Activated gamma-delta T cell (primary cell): ENCODE measurements around the gene NEDD4.
"Not testable (repeated sequence)": the region's sequence is repeated elsewhere in the genome, so short reads cannot be mapped to it uniquely, and the experiment has no call there.

ENCODE experiments used
- DNase-seq: peaks from one replicate; lab custom pipeline; 2025; lab: John Stamatoyannopoulos, UW

NEDD4 gene

GRCh38 chr15:55894399-55894965 is 98.9 kb downstream of the NEDD4 start:
- DNase-seq, result no peak

- DNase-seq, result no peak
Observed at GRCh38 chr15:55893852-55894251, 99.6 kb downstream of the NEDD4 start.

GRCh38 chr15:55891196-55891595 is 102.2 kb downstream of the NEDD4 start:
- DNase-seq, result no peak

- no peak for DNase-seq
Observed at GRCh38 chr15:55884223-55884622, 109.2 kb downstream of the NEDD4 start.

- no peak for DNase-seq
Observed at GRCh38 chr15:55879181-55879580, 114.2 kb downstream of the NEDD4 start.

GRCh38 chr15:55873024-55873720 is 120.2 kb downstream of the NEDD4 start:
- no peak for DNase-seq

- no peak for DNase-seq
Observed at GRCh38 chr15:55872471-55872870, 120.9 kb downstream of the NEDD4 start.

GRCh38 chr15:55869660-55870059 is 123.8 kb downstream of the NEDD4 start:
- no peak for DNase-seq

- DNase-seq, result no peak
Observed at GRCh38 chr15:55868707-55869106, 124.7 kb downstream of the NEDD4 start.

- DNase-seq, result not testable (repeated sequence)
Observed at GRCh38 chr15:55868291-55868690, 125.1 kb downstream of the NEDD4 start.

- DNase-seq, result no peak
Observed at GRCh38 chr15:55863911-55864310, 129.5 kb downstream of the NEDD4 start.

GRCh38 chr15:55861115-55861514 is 132.3 kb downstream of the NEDD4 start:
- no peak for DNase-seq

- DNase-seq, result no peak
Observed at GRCh38 chr15:55860468-55860867, 132.9 kb downstream of the NEDD4 start.

- DNase-seq, result no peak
Observed at GRCh38 chr15:55859681-55860080, 133.7 kb downstream of the NEDD4 start.

- no peak for DNase-seq
Observed at GRCh38 chr15:55858661-55859060, 134.8 kb downstream of the NEDD4 start.

GRCh38 chr15:55856506-55857164 is 136.8 kb downstream of the NEDD4 start:
- DNase-seq, result no peak

GRCh38 chr15:55853134-55853533 is 140.3 kb downstream of the NEDD4 start:
- DNase-seq, result no peak

GRCh38 chr15:55846116-55846707 is 147.2 kb downstream of the NEDD4 start:
- DNase-seq, result no peak

- DNase-seq, result not testable (repeated sequence)
Observed at GRCh38 chr15:55842897-55843296, 150.5 kb downstream of the NEDD4 start.

GRCh38 chr15:55835866-55836265 is 157.5 kb downstream of the NEDD4 start:
- DNase-seq, result no peak

GRCh38 chr15:55834331-55834730 is 159.1 kb downstream of the NEDD4 start:
- DNase-seq, result no peak

- no peak for DNase-seq
Observed at GRCh38 chr15:55829826-55830225, 163.6 kb downstream of the NEDD4 start.

GRCh38 chr15:55827955-55828354 is 165.5 kb downstream of the NEDD4 start:
- DNase-seq, result no peak
